ENCODE results near the gene STXBP6.
"Not testable (repeated sequence)": the region's sequence is repeated elsewhere in the genome, so short reads cannot be mapped to it uniquely, and the experiment has no call there.

The STXBP6 gene

DNA sequence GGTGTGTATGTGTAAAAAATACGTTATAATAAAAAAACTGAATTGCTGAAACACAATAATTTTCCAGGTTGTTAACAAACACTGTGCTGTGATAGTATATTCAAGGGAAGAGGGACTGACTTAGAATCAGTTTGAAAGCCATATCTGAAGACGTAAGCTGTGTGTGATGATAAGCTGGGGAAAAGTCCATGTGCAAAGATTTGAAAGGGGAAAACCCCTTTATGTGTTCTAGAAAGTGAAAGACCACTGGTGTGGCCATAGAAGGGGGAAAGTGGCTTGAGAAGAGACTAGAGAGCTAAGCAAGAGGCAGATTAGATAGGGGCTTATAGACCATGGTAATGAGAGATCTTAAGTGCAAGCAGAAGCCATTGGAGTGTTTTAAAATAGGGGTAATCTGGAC lies 220.1 kb downstream of the STXBP6 start:
- no peak for DNase-seq (ENCODE audit: low read depth)

GRCh38 chr14:24828486-24828885 lies 221.5 kb downstream of the STXBP6 start:
- no peak for DNase-seq (ENCODE audit: low read depth)

DNA sequence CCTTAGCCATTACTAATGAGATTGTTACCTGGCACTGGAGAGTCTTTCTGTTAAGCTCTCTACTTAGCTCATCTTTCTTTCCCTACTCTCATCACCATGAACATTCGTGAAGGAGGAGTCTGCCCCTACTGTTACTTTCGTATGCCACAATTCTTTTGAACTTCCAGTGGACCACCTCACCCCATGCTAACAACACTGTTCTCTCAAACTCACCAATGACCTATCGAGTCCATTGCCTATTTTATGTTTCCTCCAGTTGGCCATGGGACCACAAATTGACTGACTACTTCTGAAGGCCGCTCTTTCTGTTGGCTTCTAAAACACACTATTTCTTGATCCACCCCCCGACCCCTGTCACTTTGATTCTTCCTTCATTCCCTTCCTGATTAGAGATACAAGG lies 223.6 kb downstream of the STXBP6 start:
- DNase-seq (ENCODE audit: low read depth): no peak

GRCh38 chr14:24820616-24821015 lies 229.3 kb downstream of the STXBP6 start:
- no peak for DNase-seq (ENCODE audit: low read depth)

- DNase-seq (ENCODE audit: low read depth): no peak
Observed at GRCh38 chr14:24818823-24819341, 231.1 kb downstream of the STXBP6 start.

DNA sequence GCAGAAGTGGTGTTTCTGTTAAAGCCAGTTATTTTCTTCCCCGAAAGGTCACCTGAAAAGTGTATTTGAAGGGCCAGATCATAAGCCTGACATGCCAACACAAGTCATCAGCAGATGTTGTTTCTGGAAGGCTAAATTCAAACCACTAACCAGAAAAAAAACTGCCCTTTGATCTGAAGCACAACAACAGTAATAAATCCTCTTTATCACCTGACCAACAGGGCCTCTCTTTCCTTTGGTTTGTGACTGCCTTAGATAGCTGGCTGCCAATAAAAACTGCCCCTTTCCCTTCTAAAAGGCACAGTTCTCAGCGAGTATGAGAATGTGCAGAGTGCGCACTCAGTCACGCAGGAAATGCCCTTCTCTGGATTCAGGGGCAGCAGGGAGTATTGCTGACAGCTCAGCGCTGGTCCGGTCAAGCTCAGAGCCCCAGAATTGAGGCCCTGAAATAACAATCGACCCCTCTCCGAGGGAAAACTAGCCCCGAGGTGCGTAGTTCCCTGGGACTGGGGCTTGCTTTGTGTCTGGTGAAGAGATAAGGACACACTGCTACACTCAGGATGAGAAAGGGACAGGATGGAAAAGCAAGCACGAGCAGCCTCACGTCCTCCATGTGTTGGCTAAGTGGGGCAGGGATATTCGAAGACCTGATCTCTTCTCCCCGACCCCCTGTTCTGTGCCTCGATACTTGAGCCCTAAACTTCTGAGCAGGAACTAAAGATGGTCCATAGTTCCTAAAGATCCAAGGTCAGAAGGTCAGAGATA lies 231.7 kb downstream of the STXBP6 start:
- DNase-seq (ENCODE audit: low read depth): no peak

DNA sequence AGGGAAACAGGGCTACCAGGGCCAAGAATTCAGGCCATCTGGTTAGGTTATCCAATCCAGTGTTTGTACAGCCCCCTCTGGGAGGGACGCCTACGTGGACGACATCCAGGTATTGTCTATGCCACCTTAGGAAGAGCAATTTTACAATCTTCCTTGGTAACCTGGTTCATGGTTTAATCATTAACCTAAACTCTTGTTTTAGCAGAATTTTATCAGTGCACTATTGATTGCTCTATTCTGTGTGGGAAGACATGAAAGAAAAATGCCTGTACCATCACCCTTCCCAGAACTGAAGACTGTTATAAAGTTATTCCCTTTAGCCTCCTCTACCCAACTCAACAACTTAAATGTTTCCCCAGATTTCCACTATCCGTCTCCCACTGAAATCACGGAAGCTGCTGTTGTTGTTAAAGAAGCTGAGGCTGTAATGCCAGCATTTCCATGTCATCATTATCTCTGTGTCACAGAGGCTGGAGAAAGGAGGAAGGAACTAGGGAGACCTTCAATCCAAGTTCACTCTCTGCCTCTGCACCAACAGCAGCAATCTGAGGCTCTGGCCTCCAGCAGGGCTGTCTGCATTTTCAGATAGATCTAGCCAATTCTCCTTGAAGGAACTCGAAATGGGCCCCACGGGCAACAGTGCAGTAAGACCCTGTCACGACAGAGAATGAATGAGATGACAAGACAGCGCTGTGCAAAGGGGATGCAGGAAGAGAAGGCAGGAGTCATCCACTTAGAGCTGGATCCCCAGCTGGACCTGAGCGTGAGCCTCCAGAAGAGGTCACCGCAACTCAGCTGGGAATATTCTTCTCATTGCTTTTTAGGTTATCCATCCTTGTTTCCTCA lies 232.5 kb downstream of the STXBP6 start:
- no peak for DNase-seq (ENCODE audit: low read depth)

DNA sequence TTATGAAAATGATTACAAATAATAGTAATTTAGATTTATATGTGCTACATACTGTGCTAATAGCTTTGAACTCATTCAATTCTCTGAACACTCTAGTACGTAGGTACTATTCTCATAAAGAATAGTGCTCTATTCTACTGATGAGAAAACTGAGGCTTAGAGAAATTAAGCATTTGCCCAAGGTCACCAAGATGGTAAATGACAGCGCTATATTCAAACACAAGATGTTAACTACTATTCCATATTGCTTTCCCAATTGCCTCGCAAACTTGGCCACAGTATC lies 233.1 kb downstream of the STXBP6 start:
- no peak for DNase-seq (ENCODE audit: low read depth)

- no peak for DNase-seq (ENCODE audit: low read depth)
Observed at GRCh38 chr14:24816011-24816928, 233.7 kb downstream of the STXBP6 start.

DNA sequence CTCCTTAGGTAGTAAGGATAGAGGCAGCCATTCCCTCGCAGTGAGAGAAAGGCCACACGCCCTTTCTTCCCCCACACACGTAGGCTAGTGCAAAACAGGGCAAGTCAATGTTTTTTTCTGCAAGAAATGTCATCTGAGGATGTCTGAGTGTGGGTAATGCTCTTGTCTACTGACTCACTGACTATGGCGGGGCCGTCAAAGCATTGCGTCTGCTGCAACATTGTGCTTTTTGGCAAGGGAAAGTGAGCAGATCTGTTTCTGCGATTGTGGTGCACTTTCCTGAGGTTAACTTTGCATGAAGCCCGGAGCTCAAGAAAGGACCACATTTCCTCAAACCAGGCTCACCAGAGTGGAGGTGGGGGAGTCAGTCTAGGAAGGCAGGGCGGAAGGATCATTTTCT lies 234.4 kb downstream of the STXBP6 start:
- DNase-seq (ENCODE audit: low read depth): no peak

DNA sequence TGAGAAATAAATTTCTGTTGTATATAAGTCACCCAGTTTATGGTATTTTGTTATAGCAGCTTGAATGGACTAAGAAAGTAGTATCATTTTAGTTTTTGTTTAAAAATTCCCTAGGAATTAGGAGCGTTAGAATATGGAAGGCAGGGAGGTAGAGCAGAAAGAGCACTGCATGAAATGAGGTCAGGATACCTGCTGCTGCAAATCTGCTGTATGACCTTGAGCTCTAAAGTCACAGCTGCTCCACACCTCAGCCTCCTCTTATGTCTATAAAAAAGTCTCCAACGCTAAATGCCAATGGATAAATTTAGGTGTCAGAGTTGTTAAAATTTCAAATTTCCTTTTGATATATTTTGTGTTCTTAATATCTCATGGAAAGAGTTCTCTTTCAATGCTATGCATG lies 235.0 kb downstream of the STXBP6 start:
- no peak for DNase-seq (ENCODE audit: low read depth)

DNA sequence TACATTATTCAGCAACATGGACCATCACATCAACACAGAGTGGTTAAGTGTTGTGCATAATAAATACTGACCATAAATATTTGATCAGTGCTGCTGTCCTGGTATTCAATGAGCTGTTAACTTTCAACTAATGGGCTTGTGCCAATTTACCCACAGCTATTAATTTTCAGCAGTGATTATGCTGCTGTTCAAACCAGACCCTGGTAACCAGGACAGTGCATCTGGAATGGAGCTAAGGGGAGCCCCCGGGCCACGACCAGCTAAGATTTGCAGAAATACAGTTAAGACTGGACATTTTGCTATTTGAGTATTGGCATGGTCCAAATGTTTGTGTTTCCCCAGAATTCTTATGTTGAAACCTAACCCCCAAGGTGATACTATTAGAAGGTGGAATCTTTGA lies 235.6 kb downstream of the STXBP6 start:
- no peak for DNase-seq (ENCODE audit: low read depth)

DNA sequence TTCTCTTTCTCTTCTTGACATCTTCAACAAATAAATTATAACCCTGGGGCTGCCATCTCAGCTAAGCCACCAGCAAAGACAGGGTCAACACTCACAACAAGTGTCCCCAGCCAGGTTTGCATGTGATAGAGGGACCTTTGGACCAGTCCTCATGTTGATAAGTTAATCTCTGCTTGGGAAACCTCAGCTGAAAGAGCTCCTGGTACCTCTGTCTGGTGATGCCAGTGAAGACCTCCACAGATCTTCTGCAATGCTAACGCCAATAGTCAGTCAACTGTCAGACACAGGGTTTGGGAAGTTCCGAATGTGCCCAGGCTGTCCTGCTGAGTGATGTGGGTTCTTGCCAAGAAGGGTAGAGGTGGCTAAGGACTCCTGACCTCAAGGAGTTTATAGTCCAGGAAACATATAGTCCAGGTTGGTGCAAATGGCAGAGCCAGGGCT lies 236.1 kb downstream of the STXBP6 start:
- no peak for DNase-seq (ENCODE audit: low read depth)

DNA sequence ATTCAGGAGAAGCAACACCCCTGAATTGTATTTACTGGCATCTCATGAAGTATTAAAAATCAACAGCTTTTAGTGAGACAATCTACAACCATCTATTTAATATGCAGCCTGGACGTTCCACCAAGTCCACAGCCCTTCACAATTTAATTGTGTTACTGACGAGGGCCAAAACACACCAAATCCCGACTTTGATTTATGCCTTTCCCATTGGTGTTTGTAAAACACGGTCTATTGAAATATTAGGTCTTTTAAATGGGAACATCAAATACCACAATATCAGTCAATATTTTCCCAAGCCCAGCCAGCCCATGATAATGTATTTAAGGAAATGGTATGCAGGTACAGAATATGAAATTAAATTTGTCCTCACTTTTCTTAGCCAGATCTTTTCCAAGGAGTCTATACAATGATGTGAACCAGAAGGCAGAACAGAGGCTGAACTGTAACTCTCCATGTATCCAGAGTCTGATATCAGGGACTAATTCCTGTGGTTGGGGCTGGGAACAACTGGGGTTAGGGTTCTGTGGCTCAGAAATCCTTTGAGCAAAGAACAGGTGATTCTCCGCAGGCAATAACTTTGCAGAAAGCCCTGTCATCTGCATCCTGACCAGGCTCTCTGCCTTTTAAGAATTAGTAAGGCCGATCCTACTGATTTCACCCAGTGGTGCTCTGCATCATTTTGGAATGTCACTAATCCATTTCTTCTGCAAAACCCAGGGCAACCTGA lies 236.7 kb downstream of the STXBP6 start:
- DNase-seq (ENCODE audit: low read depth): no peak

- no peak for DNase-seq (ENCODE audit: low read depth)
Observed at GRCh38 chr14:24809135-24809534, 240.8 kb downstream of the STXBP6 start.

DNA sequence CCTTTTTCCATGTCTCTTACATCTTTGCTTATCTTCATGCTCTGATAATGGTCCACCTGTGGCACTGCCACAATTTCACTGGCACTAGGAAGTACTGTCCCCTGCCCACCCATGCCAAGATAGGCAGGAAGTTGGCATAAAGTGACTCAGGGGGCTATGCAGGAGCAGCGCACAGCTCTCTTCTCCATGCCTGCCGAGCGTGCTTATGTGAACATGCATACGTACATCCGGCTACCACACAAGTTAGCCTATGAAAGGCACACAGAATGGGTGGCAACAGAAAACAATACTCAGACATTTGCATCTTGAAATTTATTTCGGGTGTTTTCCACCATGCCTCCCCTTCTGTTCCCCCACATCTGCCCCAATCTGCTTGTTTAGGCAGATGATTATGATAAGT lies 241.5 kb downstream of the STXBP6 start:
- DNase-seq (ENCODE audit: low read depth): no peak

DNA sequence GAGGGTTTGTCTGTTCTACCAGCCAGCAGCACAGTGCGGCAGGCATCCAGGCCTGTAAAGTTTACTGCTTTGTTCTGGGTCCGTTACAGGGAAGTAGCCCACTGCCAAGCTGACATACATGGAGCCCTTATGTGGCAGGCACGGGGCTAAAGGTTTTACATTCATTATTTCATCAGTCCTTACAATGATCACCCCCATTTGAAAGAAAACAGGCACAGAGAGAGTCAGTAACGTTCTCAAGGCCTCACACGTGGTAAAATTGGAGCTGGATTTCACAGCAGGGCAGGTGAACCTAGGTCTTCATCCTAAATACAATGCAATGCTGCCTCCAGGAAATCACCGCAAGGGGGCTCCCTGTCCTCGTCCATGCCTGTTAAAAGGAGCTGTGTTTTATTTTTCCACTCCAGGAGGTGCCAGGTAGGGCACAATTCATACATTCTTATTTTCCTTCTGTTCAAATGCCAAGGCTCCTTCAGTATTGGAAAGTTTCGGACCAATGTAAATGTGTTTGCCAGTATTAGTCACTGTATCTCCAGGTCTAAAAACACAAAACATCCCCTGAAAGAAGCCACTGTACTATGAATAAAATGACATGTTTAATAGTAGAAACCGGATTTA lies 243.8 kb downstream of the STXBP6 start:
- no peak for DNase-seq (ENCODE audit: low read depth)

GRCh38 chr14:24804552-24805212 lies 245.3 kb downstream of the STXBP6 start:
- DNase-seq (ENCODE audit: low read depth): no peak

DNA sequence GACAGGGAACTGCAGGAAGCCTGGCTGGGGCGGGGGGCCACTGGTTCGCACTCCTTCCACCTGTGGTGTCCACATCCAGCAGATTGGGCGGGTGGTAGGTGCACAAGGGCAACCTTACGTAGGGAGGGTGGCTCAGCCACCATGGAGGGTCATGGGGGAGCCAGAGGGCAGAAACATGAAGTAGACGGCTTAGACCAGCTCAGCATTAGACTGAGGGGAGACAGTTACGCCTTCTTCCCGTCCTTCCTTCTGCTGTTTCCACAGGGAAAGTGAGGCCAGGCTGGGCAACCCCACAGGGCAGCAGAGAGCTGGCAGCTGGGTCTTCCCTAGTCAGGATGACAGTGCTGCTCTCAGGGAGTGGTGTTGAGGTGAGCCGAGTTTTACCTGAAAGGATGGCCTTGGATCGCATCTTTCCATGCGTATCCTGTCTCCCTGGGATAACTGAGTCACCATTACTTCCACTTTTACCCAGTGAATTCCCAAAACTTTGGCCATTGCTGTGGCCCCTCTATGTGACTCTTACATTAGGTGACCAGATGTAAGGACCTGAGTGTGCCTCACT lies 245.9 kb downstream of the STXBP6 start:
- no peak for DNase-seq (ENCODE audit: low read depth)

GRCh38 chr14:24803426-24803825 lies 246.5 kb downstream of the STXBP6 start:
- DNase-seq (ENCODE audit: low read depth): not testable (repeated sequence)

Measured in activated T-helper 9 cell treated with anti-CD3 and anti-CD28 coated beads, Interleukin-2, amount 50 U/mL, for 16 hours (primary cell).